Activated CD4-positive, alpha-beta T cell treated with anti-CD3 and anti-CD28 coated beads for 24 hours (primary cell): Measurements from ENCODE around the gene OTX2.

Source experiments
- DNase-seq, 2 donors: peaks; one replicate each; pipeline ENCODE4 v3.0.0-alpha.2; 2020; ENCODE audit warnings: low read depth in 2 of 2

The OTX2 gene

GRCh38 chr14:56796259-56796658, 14.0 kb downstream of the OTX2 start:
- DNase-seq = no peak

- DNase-seq = no peak
These were observed 15.0 kb downstream of the OTX2 start for GRCh38 chr14:56795284-56795622.

GRCh38 chr14:56794557-56795283, 15.6 kb downstream of the OTX2 start:
- DNase-seq = no peak

DNA sequence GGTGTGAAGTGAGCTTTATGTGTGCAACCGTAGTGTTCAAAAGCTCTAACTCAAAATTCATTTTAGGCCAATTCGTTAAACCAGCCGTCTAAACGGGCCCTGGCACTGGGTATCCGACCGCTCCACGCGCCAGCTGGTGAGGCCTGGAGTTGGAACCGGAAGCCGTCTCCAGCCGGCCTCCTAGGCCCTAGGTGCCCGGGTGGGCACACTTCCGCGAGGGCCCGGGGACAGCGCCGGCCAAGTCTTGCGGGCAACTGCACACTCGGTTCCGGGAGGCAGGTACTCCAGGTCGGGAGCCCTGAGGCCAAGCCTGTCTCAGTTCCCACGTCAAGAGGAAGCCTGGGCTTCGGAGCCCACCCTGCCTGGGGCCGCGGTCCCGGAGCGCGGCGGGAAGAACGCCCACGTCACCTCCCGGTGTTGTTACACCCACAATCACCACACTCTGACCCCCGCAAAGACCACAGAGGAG, 16.2 kb downstream of the OTX2 start:
- no peak for DNase-seq

DNA sequence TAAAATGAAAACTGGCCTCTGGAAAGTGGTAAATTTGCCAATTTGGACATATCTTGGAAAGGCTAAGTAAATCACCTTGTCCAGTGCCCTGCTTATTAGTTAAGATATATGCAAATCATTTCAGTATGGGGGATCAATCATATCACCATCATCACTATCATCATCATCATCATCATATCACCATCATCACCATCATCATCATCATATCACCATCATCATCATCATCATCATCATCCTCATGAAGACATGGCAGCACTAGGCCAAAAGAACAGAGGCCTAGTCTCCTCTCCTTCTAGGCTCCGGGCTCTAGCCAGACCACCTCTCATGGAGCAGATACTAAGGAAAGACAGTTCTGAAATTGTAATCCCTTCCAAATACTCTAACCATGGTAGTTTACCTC, 20.3 kb downstream of the OTX2 start:
- no peak for DNase-seq

GRCh38 chr14:56787530-56787929, 22.7 kb downstream of the OTX2 start:
- DNase-seq = no peak

DNA sequence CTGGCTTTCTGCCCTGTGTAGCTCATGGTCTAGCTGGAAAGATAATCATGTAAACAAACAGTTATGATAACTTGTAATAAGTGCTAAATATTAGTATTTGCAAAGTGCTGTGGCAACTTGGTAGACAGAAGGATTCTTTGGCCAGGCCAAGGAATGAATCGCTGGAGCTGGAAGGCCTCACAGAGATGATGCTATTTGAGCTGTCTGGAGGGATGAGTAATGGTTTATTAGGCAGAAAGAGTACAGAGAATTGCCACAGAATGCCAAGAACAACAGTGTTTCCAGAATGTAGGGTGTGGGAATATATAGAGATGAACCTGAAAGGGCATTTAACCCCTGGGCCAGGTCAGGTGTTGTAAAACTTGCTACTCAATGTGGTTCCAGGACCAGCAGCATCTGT, 27.6 kb downstream of the OTX2 start:
- DNase-seq = no peak

GRCh38 chr14:56774503-56774902, 35.8 kb downstream of the OTX2 start:
- no peak for DNase-seq

DNA sequence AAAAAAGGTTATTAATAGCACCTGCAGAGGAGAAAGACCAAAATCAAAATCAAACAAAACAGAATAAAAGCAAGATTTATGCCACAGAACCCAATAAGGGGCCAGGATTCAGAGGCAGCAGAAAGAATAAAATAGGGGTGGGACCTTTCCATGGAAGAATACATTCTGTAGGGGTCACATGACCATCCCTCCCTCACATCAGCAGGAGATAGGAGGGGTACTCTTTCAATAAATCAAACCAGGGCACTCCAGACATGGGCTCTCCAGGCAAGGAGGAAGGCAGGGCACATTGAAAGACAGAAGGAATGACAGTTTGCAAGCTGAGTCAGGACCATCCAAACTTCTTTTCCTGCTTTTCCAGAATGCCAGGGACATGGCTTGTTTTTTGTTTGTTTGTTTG, 39.8 kb downstream of the OTX2 start:
- DNase-seq = no peak

GRCh38 chr14:56760164-56760914, 49.9 kb downstream of the OTX2 start:
- DNase-seq = no peak

DNA sequence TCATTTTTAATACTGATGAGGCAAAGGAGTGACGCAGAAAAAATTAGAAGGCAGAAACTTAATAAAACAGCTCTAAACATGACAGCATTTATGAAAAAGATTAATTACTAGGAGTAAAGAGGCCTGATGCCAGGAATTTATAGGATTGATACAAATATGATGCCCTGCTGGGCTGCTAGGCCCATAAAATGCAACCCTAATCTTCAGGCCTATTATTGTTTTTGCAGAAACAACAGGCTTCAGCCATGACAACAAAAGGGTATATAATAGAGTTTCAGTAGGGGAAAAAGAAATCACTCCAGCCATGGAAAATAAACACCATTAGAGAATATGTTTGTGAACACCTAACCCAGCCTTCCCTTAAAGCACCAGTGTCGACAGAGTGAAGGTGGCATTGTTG, 50.6 kb downstream of the OTX2 start:
- no peak for DNase-seq

DNA sequence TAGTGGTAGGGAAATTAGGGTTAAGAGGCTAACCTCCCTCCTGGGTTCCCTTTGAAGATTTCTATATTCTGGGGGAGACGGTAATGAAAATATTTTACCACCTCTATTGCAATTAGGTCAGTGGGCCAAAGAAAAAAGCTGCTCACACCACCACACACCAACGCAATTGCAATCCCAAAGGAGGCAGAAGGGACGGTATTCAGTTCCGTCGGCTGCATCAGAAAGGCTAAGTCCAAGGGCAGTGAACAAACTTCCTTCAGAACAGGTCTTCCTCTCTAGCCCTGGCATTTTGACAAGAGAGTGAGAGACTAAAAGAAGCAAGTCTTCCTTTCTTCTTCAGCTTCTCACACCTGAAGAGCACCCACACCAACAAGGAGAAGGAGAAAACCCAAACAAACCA, 51.2 kb downstream of the OTX2 start:
- no peak for DNase-seq

DNA sequence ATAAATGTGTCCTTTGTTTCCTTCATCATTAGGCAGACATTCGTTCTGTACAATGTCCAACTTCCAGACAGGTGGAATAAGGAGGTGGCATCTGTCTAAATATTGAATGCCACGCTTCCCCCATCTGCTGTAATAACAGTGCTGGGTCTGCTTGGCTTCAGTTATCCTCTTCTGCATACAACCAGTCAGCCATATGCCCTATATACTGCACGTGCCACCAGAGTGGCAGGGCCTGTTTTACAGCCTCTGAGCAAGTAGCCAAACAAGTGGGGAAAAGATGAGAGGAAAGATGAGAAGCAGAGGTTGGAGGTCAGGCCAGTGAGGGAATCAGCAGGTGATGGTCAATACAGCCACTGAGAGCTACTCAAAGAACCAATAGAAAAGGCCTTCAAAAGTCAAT, 55.4 kb downstream of the OTX2 start:
- DNase-seq = no peak

DNA sequence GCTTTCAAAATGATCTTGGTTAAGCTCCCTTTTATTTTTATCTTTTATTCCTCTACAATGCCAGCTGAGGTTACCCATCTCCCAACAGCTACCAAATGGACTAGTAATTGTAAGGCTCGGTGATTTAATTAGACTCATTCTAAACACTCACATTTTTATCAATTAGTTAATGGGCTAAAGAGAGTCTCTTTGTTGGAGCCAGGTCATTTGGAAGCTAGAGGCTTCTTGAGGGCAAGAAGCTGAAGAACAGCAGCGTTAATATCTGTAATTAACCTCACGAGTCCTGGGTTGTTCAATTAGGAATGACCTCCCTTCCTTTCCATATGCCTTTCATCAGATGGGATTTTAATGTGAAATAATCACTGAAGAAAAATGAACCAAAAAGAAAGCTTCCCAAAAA, 56.9 kb downstream of the OTX2 start:
- no peak for DNase-seq

GRCh38 chr14:56752428-56752827, 57.9 kb downstream of the OTX2 start:
- DNase-seq = no peak

DNA sequence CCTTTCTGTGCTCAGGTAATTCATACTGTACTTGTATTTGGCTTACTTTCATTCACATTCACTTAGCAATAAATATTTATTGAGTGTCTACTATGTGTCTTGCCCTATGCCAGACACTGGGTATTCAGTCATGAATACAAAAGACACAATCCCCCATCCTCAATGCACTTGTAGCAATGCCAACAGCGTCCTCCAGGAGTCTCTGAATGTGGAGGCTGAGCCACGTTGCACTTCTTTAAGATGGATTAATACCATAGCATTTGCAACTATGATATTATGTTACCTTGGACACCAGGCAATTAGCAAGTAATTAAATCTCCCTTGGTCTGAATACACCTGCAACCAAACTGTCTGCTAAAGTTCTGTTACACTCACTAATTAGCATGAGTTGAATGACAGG, 58.8 kb downstream of the OTX2 start:
- DNase-seq = no peak
